WTC11 (cell line): ENCODE measurements around the gene COL20A1.

Source experiments
- ZNF232 ChIP-seq: sonication (generic); formaldehyde crosslinking; IDR thresholded peaks from 2 replicates; pipeline ENCODE4 v1.8.0; 2022; ENCODE audit warnings: mild to moderate bottlenecking, missing genetic modification reagents
- TF ChIP-seq, protein P1 (sequence below): fragments of 200-600 bp; IDR thresholded peaks from 2 replicates; pipeline ENCODE4 v1.8.0; 2022; ENCODE audit warnings: antibody characterized with exemption
- TF ChIP-seq, protein P2 (sequence below): sonication (generic); formaldehyde crosslinking; IDR thresholded peaks from 2 replicates; pipeline ENCODE4 v1.8.0; 2022; ENCODE audit warnings: mild to moderate bottlenecking, missing genetic modification reagents
- TF ChIP-seq, protein P3 (sequence below): sonication (generic); formaldehyde crosslinking; IDR thresholded peaks from 2 replicates; pipeline ENCODE4 v1.8.1; 2023; ENCODE audit warnings: mild to moderate bottlenecking, missing genetic modification reagents, moderate library complexity

- TF ChIP-seq, protein P1, sequence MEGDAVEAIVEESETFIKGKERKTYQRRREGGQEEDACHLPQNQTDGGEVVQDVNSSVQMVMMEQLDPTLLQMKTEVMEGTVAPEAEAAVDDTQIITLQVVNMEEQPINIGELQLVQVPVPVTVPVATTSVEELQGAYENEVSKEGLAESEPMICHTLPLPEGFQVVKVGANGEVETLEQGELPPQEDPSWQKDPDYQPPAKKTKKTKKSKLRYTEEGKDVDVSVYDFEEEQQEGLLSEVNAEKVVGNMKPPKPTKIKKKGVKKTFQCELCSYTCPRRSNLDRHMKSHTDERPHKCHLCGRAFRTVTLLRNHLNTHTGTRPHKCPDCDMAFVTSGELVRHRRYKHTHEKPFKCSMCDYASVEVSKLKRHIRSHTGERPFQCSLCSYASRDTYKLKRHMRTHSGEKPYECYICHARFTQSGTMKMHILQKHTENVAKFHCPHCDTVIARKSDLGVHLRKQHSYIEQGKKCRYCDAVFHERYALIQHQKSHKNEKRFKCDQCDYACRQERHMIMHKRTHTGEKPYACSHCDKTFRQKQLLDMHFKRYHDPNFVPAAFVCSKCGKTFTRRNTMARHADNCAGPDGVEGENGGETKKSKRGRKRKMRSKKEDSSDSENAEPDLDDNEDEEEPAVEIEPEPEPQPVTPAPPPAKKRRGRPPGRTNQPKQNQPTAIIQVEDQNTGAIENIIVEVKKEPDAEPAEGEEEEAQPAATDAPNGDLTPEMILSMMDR, result no peak
- TF ChIP-seq, protein P2, sequence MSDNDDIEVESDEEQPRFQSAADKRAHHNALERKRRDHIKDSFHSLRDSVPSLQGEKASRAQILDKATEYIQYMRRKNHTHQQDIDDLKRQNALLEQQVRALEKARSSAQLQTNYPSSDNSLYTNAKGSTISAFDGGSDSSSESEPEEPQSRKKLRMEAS (CRISPR knock-in tag), result no peak
- TF ChIP-seq, protein P3, sequence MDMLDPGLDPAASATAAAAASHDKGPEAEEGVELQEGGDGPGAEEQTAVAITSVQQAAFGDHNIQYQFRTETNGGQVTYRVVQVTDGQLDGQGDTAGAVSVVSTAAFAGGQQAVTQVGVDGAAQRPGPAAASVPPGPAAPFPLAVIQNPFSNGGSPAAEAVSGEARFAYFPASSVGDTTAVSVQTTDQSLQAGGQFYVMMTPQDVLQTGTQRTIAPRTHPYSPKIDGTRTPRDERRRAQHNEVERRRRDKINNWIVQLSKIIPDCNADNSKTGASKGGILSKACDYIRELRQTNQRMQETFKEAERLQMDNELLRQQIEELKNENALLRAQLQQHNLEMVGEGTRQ (CRISPR knock-in tag), result no peak
- no peak for TF ChIP-seq ZNF232 (CRISPR knock-in tag)
Observed at GRCh38 chr20:63342561-63343459, 49.8 kb downstream of the COL20A1 start.
